Measurements from ENCODE around the gene TMEM244.
"Not testable (repeated sequence)": the region's sequence is repeated elsewhere in the genome, so short reads cannot be mapped to it uniquely, and the experiment has no call there.

TMEM244 gene

DNA sequence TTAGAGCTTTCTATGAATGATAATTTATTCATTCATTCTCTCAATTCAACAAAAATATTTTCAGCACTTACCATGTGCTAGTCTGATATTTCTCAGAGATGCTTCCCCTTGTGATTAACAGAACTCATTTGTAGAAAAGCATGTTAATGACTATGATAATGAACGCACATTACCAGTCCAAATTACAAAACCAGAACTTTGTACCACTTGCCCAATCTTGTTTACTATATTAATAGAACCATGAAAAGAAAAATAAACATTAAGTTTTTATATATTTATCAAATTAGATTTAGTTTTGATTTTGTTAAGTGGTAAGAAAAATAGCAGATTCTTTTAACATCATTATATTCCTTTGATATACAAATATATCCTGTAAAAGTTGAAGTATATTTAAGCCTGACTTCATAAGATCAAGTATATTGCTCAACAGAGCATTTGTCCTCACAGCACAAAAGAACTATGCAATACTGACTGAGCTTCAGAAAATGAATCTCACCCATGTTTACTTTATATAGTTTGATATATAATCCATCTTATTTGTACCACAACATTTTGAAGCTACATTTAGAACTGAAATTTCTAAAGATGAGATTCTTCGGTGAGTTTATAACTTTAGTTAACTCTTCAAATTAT is 48.9 kb downstream of the TMEM244 start:
- DNase-seq (ENCODE audit: low read depth), result no peak

DNA sequence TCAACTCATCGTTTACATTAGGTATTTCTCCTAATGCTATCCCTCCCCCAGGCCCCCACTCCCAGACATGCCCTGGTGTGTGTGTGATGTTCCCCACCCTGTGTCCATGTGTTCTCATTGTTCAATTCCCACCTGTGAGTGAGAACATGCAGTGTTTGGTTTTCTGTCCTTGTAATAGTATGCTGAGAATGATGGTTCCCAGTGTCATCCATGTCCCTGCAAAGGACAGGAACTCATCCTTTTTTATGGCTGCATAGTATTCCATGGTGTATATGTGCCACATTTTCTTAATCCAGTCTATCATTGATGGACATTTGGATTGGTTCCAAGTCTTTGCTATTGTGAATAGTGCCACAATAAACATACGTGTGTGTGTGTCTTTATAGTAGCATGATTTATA is 54.0 kb downstream of the TMEM244 start:
- DNase-seq (ENCODE audit: low read depth), result not testable (repeated sequence)

DNA sequence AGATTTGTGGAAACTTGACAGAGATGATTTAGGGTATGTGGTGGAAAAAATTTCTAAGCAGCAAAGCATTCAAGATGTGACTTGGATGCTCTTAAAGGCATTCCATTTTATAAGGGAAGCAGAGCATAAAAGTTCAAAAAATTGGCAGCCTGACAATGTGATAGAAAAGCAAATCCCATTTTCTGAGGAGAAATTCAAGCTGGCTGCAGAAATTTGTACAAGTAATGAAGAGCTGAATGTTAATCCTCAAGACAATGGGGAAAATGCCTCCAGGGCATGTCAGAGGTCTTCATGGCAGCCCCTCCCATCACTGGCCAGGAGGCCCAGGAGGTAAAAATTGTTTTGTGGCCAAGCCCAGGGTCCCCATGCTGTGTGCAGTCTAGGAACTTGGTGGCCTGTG is 58.2 kb downstream of the TMEM244 start:
- DNase-seq (ENCODE audit: low read depth), result not testable (repeated sequence)

DNA sequence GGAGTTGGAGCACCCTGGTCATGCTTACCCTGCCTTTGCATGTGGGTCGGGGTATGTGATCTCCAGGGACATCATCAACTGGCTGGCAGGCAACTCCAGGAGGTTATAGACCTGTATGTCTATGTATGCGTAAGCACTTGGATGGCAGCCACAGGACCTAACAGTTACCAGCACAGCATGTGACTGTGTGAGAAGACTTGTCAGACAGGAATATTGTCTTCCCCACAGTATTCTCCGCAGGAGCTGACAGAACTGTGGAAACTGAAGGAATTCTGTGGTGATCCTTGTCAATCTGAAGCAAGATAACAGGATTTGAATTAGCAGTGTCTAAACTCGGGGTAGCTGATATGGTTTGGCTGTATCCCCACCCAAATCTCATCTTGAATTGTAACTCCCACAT is 59.2 kb downstream of the TMEM244 start:
- no peak for DNase-seq (ENCODE audit: low read depth)

GRCh38 chr6:129795261-129795660 is 65.9 kb downstream of the TMEM244 start:
- no peak for DNase-seq (ENCODE audit: low read depth)

DNA sequence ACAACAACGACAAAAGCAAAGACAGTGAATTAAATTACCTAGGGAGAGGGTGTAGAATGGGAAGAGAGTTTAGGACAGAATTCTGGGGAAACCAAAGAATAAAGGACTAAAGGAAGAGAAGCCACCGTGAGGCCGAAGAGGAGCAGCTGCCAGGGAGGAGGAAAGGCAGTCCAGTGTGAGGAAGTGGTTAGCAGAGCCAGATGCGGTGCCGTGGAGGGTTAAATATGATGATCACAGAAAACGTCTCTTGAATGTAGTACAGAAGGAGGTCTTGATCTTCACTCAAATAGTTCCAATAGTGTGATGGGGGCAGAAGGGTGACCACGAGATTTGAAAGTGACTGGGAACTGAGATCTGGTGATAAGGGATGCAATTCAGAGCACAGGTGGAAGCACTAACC is 67.7 kb downstream of the TMEM244 start:
- DNase-seq (ENCODE audit: low read depth), result no peak

GRCh38 chr6:129792049-129792448 is 69.1 kb downstream of the TMEM244 start:
- no peak for DNase-seq (ENCODE audit: low read depth)

GRCh38 chr6:129790785-129791184 is 70.3 kb downstream of the TMEM244 start:
- no peak for DNase-seq (ENCODE audit: low read depth)

GRCh38 chr6:129789974-129790373 is 71.1 kb downstream of the TMEM244 start:
- no peak for DNase-seq (ENCODE audit: low read depth)

DNA sequence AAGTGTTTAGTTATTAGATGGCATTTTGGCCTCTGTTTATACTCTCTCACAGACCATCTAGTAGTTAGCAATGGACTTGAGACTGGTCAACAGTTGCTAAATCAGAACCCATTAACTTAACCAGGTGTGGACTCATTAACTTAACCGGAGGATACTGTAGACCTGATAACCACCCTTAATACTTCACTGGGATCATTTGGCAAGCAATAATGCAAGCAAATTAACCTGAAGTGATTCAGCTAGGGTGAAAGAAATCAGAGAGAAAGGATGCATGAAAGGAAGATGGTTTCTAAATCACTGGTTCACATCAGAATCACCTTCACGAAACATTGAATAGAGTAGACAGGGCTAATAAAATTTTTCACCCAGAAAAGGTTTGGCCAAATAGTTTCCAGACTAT is 73.3 kb downstream of the TMEM244 start:
- no peak for DNase-seq (ENCODE audit: low read depth)

- no peak for DNase-seq (ENCODE audit: low read depth)
Observed at GRCh38 chr6:129786548-129786947, 74.6 kb downstream of the TMEM244 start.

DNA sequence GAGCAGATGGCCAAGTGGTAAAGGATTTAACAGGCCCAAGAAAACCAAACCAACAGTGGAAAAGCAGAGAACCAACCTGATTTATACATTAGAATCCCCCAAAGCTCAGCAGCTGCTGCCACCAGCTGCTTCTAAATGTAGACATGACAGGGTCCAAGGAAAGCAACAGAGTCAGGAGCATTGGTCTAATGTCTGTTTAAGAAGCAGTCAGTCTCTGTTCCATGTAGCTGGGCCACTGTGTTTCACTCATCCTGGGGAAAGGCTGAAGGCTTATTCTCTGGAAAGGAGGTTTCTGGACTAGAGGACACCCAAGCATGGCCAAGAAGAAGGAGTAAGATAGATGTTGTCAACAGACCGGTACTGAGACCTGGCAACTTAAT is 75.4 kb downstream of the TMEM244 start:
- DNase-seq (ENCODE audit: low read depth), result no peak

DNA sequence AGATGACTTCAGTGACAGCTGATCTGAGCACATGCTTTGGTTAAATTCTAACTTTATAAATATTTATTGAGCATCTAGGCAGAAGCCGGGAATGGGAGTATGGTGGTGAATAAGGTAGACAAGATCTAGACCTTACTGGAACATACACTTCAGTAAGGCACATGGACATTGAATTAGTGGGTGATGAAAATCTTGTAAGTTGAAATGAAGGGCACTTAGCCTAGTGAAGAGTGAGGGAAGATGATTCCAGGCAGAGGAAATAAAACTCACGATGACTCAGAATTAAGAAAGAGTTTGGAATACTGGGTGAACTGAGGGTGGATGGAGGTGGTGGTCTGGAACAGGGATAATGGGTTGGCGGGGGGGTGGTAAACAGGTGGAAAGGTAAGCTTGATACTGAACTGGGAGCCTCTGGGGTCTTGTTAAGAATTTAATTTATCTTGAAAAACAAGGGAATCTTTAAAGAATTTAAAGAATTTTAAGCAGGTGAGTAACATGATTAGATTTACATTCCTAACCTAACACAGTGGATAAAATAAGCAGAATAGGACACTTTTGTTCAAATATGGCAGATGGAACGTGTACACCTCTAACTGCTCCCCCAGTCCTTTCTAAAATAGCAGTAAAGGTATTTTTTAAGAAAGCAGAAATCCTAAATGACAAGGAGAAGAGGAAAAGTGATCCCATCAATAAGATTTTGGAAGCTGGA is 75.9 kb downstream of the TMEM244 start:
- DNase-seq (ENCODE audit: low read depth), result no peak
